WTC11 (cell line): Measurements from ENCODE around the gene HSPA12A. TPM values are rescaled to one million over a fixed set of nuclear protein-coding genes. Genes with fewer than 3 reads are reported as not detected.

Source experiments
- ATAC-seq: fragments of 200-7000 bp; cut with Tn5 transposase; 2 replicates; pipeline ENCODE4 v1.10.0; 2021; ENCODE audit warnings: mild to moderate bottlenecking, moderate library complexity
- CTCF ChIA-PET: fragments of 300-600 bp; sonication (Branson Sonifier 250); formaldehyde crosslinking; loops from one replicate; lab custom pipeline; 2021; ENCODE audit warnings: antibody characterized with exemption; lab: Charles Lee
- POLR2A ChIA-PET: fragments of 350-600 bp; sonication (Branson Sonifier 250); formaldehyde crosslinking; loops from one replicate; lab custom pipeline; 2021; ENCODE audit warnings: antibody characterized with exemption; lab: Charles Lee
- DNase-seq: peaks from one replicate; pipeline ENCODE4 v3.0.0; 2021; ENCODE audit warnings: low spot score
- H3K27ac Mint-ChIP-seq: 2 replicates; pipeline ENCODE4 v1.8.0; 2021; ENCODE audit warnings: mixed read lengths
- H3K27me3 Mint-ChIP-seq: 2 replicates; pipeline ENCODE4 v1.8.0; 2021; ENCODE audit warnings: low read depth, mild to moderate bottlenecking, moderate library complexity, mixed read lengths
- H3K36me3 Mint-ChIP-seq: 2 replicates; pipeline ENCODE4 v1.8.0; 2021; ENCODE audit warnings: mixed read lengths
- H3K4me1 Mint-ChIP-seq: 2 replicates; pipeline ENCODE4 v1.8.0; 2022; ENCODE audit warnings: mixed read lengths
- H3K4me3 Mint-ChIP-seq: 2 replicates; pipeline ENCODE4 v1.8.0; 2021; ENCODE audit warnings: mild to moderate bottlenecking, moderate library complexity, mixed read lengths
- H3K9me3 Mint-ChIP-seq: 2 replicates; pipeline ENCODE4 v1.8.0; 2021; ENCODE audit warnings: mixed read lengths
- ATF3 ChIP-seq: sonication (generic); formaldehyde crosslinking; conservative IDR thresholded peaks from 2 replicates; pipeline ENCODE4 v1.8.1; 2022; ENCODE audit warnings: mild to moderate bottlenecking, missing genetic modification reagents
- EMX1 ChIP-seq: fragments of 250-450 bp; sonication (Bioruptor Pico); IDR thresholded peaks from 2 replicates; pipeline ENCODE4 v1.8.0; 2021; ENCODE audit warnings: mild to moderate bottlenecking
- ESRRA ChIP-seq: sonication (generic); formaldehyde crosslinking; IDR thresholded peaks from 2 replicates; pipeline ENCODE4 v1.8.1; 2022; ENCODE audit warnings: mild to moderate bottlenecking, missing genetic modification reagents, borderline replicate concordance
- FOXJ3 ChIP-seq: sonication (generic); formaldehyde crosslinking; IDR thresholded peaks from 2 replicates; pipeline ENCODE4 v1.9.0; 2021; ENCODE audit warnings: missing genetic modification reagents, mild to moderate bottlenecking, borderline replicate concordance
- GABPB1 ChIP-seq: sonication (generic); formaldehyde crosslinking; IDR thresholded peaks from 2 replicates; pipeline ENCODE4 v1.8.1; 2023; ENCODE audit warnings: mild to moderate bottlenecking, missing genetic modification reagents
- PRRX2 ChIP-seq: fragments of 250-450 bp; sonication (Bioruptor Pico); IDR thresholded peaks from 2 replicates; pipeline ENCODE4 v1.8.0; 2021; ENCODE audit warnings: mild to moderate bottlenecking
- SMAD4 ChIP-seq: sonication (generic); formaldehyde crosslinking; IDR thresholded peaks from 2 replicates; pipeline ENCODE4 v1.8.0; 2022; ENCODE audit warnings: mild to moderate bottlenecking, missing genetic modification reagents
- SOX15 ChIP-seq: fragments of 250-450 bp; sonication (Bioruptor Pico); IDR thresholded peaks from 2 replicates; pipeline ENCODE4 v1.9.0; 2021; ENCODE audit warnings: mild to moderate bottlenecking
- ZNF281 ChIP-seq: sonication (generic); formaldehyde crosslinking; IDR thresholded peaks from 2 replicates; pipeline ENCODE4 v1.8.0; 2023; ENCODE audit warnings: mild to moderate bottlenecking, missing genetic modification reagents
- ZNF396 ChIP-seq: fragments of 250-450 bp; sonication (Bioruptor Pico); IDR thresholded peaks from 2 replicates; pipeline ENCODE4 v1.8.0; 2021; ENCODE audit warnings: mild to moderate bottlenecking, moderate library complexity, borderline replicate concordance
- ZNF423 ChIP-seq: fragments of 250-450 bp; sonication (Bioruptor Pico); IDR thresholded peaks from 2 replicates; pipeline ENCODE4 v2.1.2; 2022; ENCODE audit warnings: mild to moderate bottlenecking, moderate library complexity
- ZNF512 ChIP-seq: sonication (generic); formaldehyde crosslinking; IDR thresholded peaks from 2 replicates; pipeline ENCODE4 v1.8.1; 2022; ENCODE audit warnings: missing genetic modification reagents, borderline replicate concordance
- total RNA-seq: library from RNA; stranded (reverse); gene quantifications from 3 replicates; pipeline ENCODE4 v1.2.3, GENCODE V29; 2021
- TF ChIP-seq, protein P1 (sequence below): sonication (generic); formaldehyde crosslinking; IDR thresholded peaks from 2 replicates; pipeline ENCODE4 v1.8.1; 2023; ENCODE audit warnings: mild to moderate bottlenecking, moderate library complexity, missing genetic modification reagents
- TF ChIP-seq, protein P2 (sequence below): sonication (generic); formaldehyde crosslinking; IDR thresholded peaks from 2 replicates; pipeline ENCODE4 v1.8.1; 2023; ENCODE audit warnings: mild to moderate bottlenecking, missing genetic modification reagents, borderline replicate concordance
- TF ChIP-seq, protein P3 (sequence below): sonication (generic); formaldehyde crosslinking; IDR thresholded peaks from 2 replicates; pipeline ENCODE4 v1.8.0; 2022; ENCODE audit warnings: mild to moderate bottlenecking, missing genetic modification reagents
- TF ChIP-seq, protein P4 (sequence below): sonication (generic); formaldehyde crosslinking; IDR thresholded peaks from 2 replicates; pipeline ENCODE4 v1.8.1; 2023; ENCODE audit warnings: mild to moderate bottlenecking, missing genetic modification reagents

Gene HSPA12A
- total RNA-seq, 1 experiment from 2014 or later = 7.2 TPM

GRCh38 chr10:116764979-116765378 lies 22.6 kb upstream of the HSPA12A start:
- CTCF ChIA-PET = no interaction called here
- Mint-ChIP-seq H3K4me1 (no peaks in the 10 kb centered on the region; the same call in 1 of the 2 replicates), H3K36me3 (peaks cover 11% of the 10 kb centered on the region; the same call in 1 of the 2 replicates), H3K27me3 (peaks cover 3% of the 10 kb centered on the region; the same call in 1 of the 2 replicates), H3K4me3 (no peak overlapping the region), H3K27ac (no peak overlapping the region), H3K9me3 (peaks cover 33% of the 10 kb centered on the region)
- POLR2A ChIA-PET = no interaction called here
- no peak for TF ChIP-seq ATF3 (CRISPR knock-in tag)
- no peak for TF ChIP-seq PRRX2 (CRISPR knock-in tag)
- TF ChIP-seq GABPB1 = no peak
- TF ChIP-seq ZNF423 (CRISPR knock-in tag) = no peak
- TF ChIP-seq FOXJ3 (CRISPR knock-in tag) = no peak
- ATAC-seq (no peak), DNase-seq (no peak)

DNA sequence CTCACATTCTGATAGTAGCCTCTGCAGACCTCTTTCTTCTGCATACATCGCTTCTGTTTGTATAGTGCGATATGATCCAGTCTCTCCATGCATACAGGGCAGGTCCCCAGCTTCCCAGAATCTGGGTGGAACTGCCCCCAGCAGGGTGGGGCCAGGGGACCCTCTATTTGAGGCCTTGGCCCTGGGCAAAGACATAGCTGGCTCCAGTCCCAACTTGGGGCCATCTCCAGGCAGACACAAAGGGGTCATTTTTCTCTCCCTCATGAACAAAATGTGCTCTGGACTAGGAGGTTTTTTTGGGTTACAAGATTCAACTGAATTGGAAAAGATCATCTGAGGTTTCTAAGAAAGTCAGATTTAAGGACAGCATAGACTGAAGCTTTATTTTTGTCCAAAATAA lies 21.1 kb upstream of the HSPA12A start:
- no peak for ATAC-seq
- H3K4me3 Mint-ChIP-seq = no peak overlapping the region
- ChIA-PET CTCF (interaction anchor here (0.5 to 0.7 kb wide), 2 partner anchors 88 to 557 kb away, joined by 3 read pairs; no protein-coding TSS in a partner anchor), POLR2A (no interaction called here)
- H3K4me1 Mint-ChIP-seq = no peaks in the 10 kb centered on the region; the same call in 1 of the 2 replicates
- H3K27ac Mint-ChIP-seq = no peak overlapping the region
- peaks cover 3% of the 10 kb centered on the region; the same call in 1 of the 2 replicates for H3K27me3 Mint-ChIP-seq
- H3K36me3 Mint-ChIP-seq = peaks cover 11% of the 10 kb centered on the region; the same call in 1 of the 2 replicates
- DNase-seq = no peak
- peaks cover 41% of the 10 kb centered on the region for H3K9me3 Mint-ChIP-seq
- TF ChIP-seq SOX15 (CRISPR knock-in tag) (no peak), ESRRA (no peak), SMAD4 (CRISPR knock-in tag) (no peak), ZNF396 (CRISPR knock-in tag) (no peak), ZNF512 (CRISPR knock-in tag) (no peak), ZNF281 (no peak), EMX1 (CRISPR knock-in tag) (no peak)
- TF ChIP-seq, protein P1, sequence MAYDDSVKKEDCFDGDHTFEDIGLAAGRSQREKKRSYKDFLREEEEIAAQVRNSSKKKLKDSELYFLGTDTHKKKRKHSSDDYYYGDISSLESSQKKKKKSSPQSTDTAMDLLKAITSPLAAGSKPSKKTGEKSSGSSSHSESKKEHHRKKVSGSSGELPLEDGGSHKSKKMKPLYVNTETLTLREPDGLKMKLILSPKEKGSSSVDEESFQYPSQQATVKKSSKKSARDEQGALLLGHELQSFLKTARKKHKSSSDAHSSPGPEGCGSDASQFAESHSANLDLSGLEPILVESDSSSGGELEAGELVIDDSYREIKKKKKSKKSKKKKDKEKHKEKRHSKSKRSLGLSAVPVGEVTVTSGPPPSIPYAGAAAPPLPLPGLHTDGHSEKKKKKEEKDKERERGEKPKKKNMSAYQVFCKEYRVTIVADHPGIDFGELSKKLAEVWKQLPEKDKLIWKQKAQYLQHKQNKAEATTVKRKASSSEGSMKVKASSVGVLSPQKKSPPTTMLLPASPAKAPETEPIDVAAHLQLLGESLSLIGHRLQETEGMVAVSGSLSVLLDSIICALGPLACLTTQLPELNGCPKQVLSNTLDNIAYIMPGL (CRISPR knock-in tag) = no peak
- TF ChIP-seq, protein P2, sequence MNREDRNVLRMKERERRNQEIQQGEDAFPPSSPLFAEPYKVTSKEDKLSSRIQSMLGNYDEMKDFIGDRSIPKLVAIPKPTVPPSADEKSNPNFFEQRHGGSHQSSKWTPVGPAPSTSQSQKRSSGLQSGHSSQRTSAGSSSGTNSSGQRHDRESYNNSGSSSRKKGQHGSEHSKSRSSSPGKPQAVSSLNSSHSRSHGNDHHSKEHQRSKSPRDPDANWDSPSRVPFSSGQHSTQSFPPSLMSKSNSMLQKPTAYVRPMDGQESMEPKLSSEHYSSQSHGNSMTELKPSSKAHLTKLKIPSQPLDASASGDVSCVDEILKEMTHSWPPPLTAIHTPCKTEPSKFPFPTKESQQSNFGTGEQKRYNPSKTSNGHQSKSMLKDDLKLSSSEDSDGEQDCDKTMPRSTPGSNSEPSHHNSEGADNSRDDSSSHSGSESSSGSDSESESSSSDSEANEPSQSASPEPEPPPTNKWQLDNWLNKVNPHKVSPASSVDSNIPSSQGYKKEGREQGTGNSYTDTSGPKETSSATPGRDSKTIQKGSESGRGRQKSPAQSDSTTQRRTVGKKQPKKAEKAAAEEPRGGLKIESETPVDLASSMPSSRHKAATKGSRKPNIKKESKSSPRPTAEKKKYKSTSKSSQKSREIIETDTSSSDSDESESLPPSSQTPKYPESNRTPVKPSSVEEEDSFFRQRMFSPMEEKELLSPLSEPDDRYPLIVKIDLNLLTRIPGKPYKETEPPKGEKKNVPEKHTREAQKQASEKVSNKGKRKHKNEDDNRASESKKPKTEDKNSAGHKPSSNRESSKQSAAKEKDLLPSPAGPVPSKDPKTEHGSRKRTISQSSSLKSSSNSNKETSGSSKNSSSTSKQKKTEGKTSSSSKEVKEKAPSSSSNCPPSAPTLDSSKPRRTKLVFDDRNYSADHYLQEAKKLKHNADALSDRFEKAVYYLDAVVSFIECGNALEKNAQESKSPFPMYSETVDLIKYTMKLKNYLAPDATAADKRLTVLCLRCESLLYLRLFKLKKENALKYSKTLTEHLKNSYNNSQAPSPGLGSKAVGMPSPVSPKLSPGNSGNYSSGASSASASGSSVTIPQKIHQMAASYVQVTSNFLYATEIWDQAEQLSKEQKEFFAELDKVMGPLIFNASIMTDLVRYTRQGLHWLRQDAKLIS (CRISPR knock-in tag) = no peak
- TF ChIP-seq, protein P3, sequence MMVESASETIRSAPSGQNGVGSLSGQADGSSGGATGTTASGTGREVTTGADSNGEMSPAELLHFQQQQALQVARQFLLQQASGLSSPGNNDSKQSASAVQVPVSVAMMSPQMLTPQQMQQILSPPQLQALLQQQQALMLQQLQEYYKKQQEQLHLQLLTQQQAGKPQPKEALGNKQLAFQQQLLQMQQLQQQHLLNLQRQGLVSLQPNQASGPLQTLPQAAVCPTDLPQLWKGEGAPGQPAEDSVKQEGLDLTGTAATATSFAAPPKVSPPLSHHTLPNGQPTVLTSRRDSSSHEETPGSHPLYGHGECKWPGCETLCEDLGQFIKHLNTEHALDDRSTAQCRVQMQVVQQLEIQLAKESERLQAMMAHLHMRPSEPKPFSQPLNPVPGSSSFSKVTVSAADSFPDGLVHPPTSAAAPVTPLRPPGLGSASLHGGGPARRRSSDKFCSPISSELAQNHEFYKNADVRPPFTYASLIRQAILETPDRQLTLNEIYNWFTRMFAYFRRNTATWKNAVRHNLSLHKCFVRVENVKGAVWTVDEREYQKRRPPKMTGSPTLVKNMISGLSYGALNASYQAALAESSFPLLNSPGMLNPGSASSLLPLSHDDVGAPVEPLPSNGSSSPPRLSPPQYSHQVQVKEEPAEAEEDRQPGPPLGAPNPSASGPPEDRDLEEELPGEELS = no peak
- TF ChIP-seq, protein P4, sequence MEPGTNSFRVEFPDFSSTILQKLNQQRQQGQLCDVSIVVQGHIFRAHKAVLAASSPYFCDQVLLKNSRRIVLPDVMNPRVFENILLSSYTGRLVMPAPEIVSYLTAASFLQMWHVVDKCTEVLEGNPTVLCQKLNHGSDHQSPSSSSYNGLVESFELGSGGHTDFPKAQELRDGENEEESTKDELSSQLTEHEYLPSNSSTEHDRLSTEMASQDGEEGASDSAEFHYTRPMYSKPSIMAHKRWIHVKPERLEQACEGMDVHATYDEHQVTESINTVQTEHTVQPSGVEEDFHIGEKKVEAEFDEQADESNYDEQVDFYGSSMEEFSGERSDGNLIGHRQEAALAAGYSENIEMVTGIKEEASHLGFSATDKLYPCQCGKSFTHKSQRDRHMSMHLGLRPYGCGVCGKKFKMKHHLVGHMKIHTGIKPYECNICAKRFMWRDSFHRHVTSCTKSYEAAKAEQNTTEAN (CRISPR knock-in tag) = no peak
